H9 (cell line): Measurements from ENCODE around the gene CDX2. TPM values are rescaled to one million over a fixed set of nuclear protein-coding genes. Genes with fewer than 3 reads are reported as not detected.

Source experiments
- DNase-seq: peaks from one replicate; pipeline ENCODE4 v3.0.0-alpha.2; 2017
- H2AFZ ChIP-seq: one replicate; pipeline ENCODE4 v1.6.1; 2013; ENCODE audit warnings: mild to moderate bottlenecking, low read length, control low read depth, moderate library complexity
- H2AK5ac ChIP-seq: 2 replicates; pipeline ENCODE4 v1.6.1; 2013; ENCODE audit warnings: low read length, control low read depth, mixed read lengths; ENCODE audit not compliant: insufficient read length
- H2BK120ac ChIP-seq: one replicate; pipeline ENCODE4 v1.6.1; 2013; ENCODE audit warnings: low read depth, mild to moderate bottlenecking, low read length, control low read depth, inconsistent platforms; ENCODE audit not compliant: poor library complexity, severe bottlenecking
- H2BK12ac ChIP-seq: 2 replicates; pipeline ENCODE4 v1.6.1; 2013; ENCODE audit warnings: low read length, control low read depth, mixed read lengths, low read depth; ENCODE audit not compliant: insufficient read length
- H2BK15ac ChIP-seq: 2 replicates; pipeline ENCODE4 v1.6.1; 2013; ENCODE audit warnings: low read depth, low read length, control low read depth
- H2BK20ac ChIP-seq: one replicate; pipeline ENCODE4 v1.6.1; 2013; ENCODE audit warnings: low read depth, mild to moderate bottlenecking, low read length, control low read depth, inconsistent platforms; ENCODE audit not compliant: poor library complexity, severe bottlenecking
- H2BK5ac ChIP-seq: 2 replicates; pipeline ENCODE4 v1.6.1; 2013; ENCODE audit warnings: low read length, control low read depth, mixed read lengths; ENCODE audit not compliant: insufficient read length
- H3K14ac ChIP-seq: 2 replicates; pipeline ENCODE4 v1.6.1; 2013; ENCODE audit warnings: low read length, control low read depth; ENCODE audit not compliant: insufficient read depth
- H3K18ac ChIP-seq: 2 replicates; pipeline ENCODE4 v1.6.1; 2013; ENCODE audit warnings: low read depth, mild to moderate bottlenecking, mixed read lengths, low read length, control low read depth; ENCODE audit not compliant: insufficient read length
- H3K23ac ChIP-seq: 2 replicates; pipeline ENCODE4 v1.6.1; 2013; ENCODE audit warnings: low read length, control low read depth, mixed read lengths, low read depth; ENCODE audit not compliant: insufficient read length
- H3K23me2 ChIP-seq: 2 replicates; pipeline ENCODE4 v1.6.1; 2013; ENCODE audit warnings: low read depth, mild to moderate bottlenecking, mixed read lengths, low read length, control low read depth; ENCODE audit not compliant: insufficient read length, poor library complexity, severe bottlenecking
- H3K27ac ChIP-seq: 2 replicates; pipeline ENCODE4 v1.5.1; 2013; ENCODE audit warnings: low read length, control low read depth, mixed read lengths, low read depth; ENCODE audit not compliant: insufficient read length
- H3K27me3 ChIP-seq: 2 replicates; pipeline ENCODE4 v1.6.1; 2013; ENCODE audit warnings: low read length, control low read depth, inconsistent platforms; ENCODE audit not compliant: insufficient read depth
- H3K4ac ChIP-seq: 2 replicates; pipeline ENCODE4 v1.6.1; 2013; ENCODE audit warnings: low read depth, mild to moderate bottlenecking, control low read depth, inconsistent platforms, low read length, moderate library complexity
- H3K4me1 ChIP-seq: 2 replicates; pipeline ENCODE4 v1.6.1; 2013; ENCODE audit warnings: low read length, control low read depth, inconsistent platforms; ENCODE audit not compliant: insufficient read depth
- H3K4me2 ChIP-seq: 2 replicates; pipeline ENCODE4 v1.6.1; 2013; ENCODE audit warnings: low read length, control low read depth, mixed read lengths; ENCODE audit not compliant: insufficient read length, insufficient read depth
- H3K56ac ChIP-seq: 2 replicates; pipeline ENCODE4 v1.6.1; 2013; ENCODE audit warnings: low read depth, mild to moderate bottlenecking, mixed read lengths, low read length, control low read depth; ENCODE audit not compliant: insufficient read length
- H3K79me1 ChIP-seq: 2 replicates; pipeline ENCODE4 v1.6.1; 2013; ENCODE audit warnings: low read depth, mild to moderate bottlenecking, moderate library complexity, low read length, control low read depth, inconsistent platforms; ENCODE audit not compliant: insufficient read depth, poor library complexity, severe bottlenecking
- H3K79me2 ChIP-seq: 2 replicates; pipeline ENCODE4 v1.6.1; 2013; ENCODE audit warnings: low read length, control low read depth, inconsistent platforms; ENCODE audit not compliant: insufficient read depth
- H3K9ac ChIP-seq: 2 replicates; pipeline ENCODE4 v1.6.1; 2013; ENCODE audit warnings: low read length, control low read depth, mixed read lengths; ENCODE audit not compliant: insufficient read length; ENCODE audit errors: extremely low read depth
- H3K9me3 ChIP-seq: one replicate; pipeline ENCODE4 v1.6.1; 2013; ENCODE audit warnings: low read depth, low read length, inconsistent platforms; ENCODE audit not compliant: control insufficient read depth
- H3T11ph ChIP-seq: one replicate; pipeline ENCODE4 v1.6.1; 2013; ENCODE audit warnings: mild to moderate bottlenecking, low read length, control low read depth, inconsistent platforms
- H4K20me1 ChIP-seq: one replicate; pipeline ENCODE4 v1.6.1; 2013; ENCODE audit not compliant: control insufficient read depth, insufficient read length, insufficient read depth
- H4K5ac ChIP-seq: 2 replicates; pipeline ENCODE4 v1.6.1; 2013; ENCODE audit warnings: low read depth, mild to moderate bottlenecking, mixed read lengths, low read length, control low read depth; ENCODE audit not compliant: insufficient read length
- H4K8ac ChIP-seq: replicated peaks from 2 replicates; pipeline ENCODE4 v1.6.1; 2013; ENCODE audit warnings: low read length, control low read depth, mixed read lengths, low read depth; ENCODE audit not compliant: insufficient read length
- H4K91ac ChIP-seq: 2 replicates; pipeline ENCODE4 v1.6.1; 2013; ENCODE audit warnings: low read depth, mild to moderate bottlenecking, moderate library complexity, mixed read lengths, low read length, control low read depth; ENCODE audit not compliant: insufficient read length
- H3K27ac Mint-ChIP-seq, 3 experiments: 2 replicates in 2 of 3; 3 replicates in 1 of 3; pipeline ENCODE4 v1.8.0; 2020 to 2021; ENCODE audit warnings: mixed read lengths in 3 of 3, mild to moderate bottlenecking in 1 of 3, moderate library complexity in 1 of 3
- H3K27me3 Mint-ChIP-seq: 2 replicates; pipeline ENCODE4 v1.8.0; 2021; ENCODE audit warnings: low read depth, mild to moderate bottlenecking, moderate library complexity, mixed read lengths
- H3K36me3 Mint-ChIP-seq, 3 experiments: 2 replicates in 2 of 3; 3 replicates in 1 of 3; pipeline ENCODE4 v1.8.0; 2020 to 2021; ENCODE audit warnings: low read depth in 3 of 3, mixed read lengths in 3 of 3; ENCODE audit not compliant: insufficient read depth in 1 of 3
- H3K4me1 Mint-ChIP-seq, 2 experiments: 2 replicates each; pipeline ENCODE4 v1.8.0; 2020; ENCODE audit warnings: mixed read lengths in 2 of 2
- H3K4me3 Mint-ChIP-seq, 2 experiments: 2 replicates in 1 of 2; 3 replicates in 1 of 2; pipeline ENCODE4 v1.8.0; 2020 to 2021; ENCODE audit warnings: mild to moderate bottlenecking in 2 of 2, mixed read lengths in 2 of 2, moderate library complexity in 1 of 2
- H3K9me3 Mint-ChIP-seq, 2 experiments: 2 replicates in 1 of 2; 3 replicates in 1 of 2; pipeline ENCODE4 v1.8.0; 2020; ENCODE audit warnings: mild to moderate bottlenecking in 2 of 2, mixed read lengths in 2 of 2, moderate library complexity in 1 of 2
- CTCF ChIP-seq: fragments of 200-600 bp; sonication (generic); conservative IDR thresholded peaks from 3 replicates; pipeline ENCODE4 v1.8.0; 2021; ENCODE audit warnings: antibody characterized with exemption, mild to moderate bottlenecking
- WGBS: extraction: QIAGEN DNeasy Blood & Tissue Kit; methylation state at CpG from one replicate; pipeline ENCODE4 v1.1.7; 2013; ENCODE audit warnings: missing lambda C conversion rate, low lambda C conversion rate, mixed read lengths; ENCODE audit not compliant: insufficient read length; ENCODE audit errors: extremely low coverage; 5-methylcytosine and 5-hydroxymethylcytosine counted together
- total RNA-seq: library from RNA; stranded (reverse); gene quantifications from 2 replicates; pipeline ENCODE4 v1.2.1, GENCODE V29; 2021

Gene CDX2
- total RNA-seq, 1 experiment from 2014 or later: not detected

DNA sequence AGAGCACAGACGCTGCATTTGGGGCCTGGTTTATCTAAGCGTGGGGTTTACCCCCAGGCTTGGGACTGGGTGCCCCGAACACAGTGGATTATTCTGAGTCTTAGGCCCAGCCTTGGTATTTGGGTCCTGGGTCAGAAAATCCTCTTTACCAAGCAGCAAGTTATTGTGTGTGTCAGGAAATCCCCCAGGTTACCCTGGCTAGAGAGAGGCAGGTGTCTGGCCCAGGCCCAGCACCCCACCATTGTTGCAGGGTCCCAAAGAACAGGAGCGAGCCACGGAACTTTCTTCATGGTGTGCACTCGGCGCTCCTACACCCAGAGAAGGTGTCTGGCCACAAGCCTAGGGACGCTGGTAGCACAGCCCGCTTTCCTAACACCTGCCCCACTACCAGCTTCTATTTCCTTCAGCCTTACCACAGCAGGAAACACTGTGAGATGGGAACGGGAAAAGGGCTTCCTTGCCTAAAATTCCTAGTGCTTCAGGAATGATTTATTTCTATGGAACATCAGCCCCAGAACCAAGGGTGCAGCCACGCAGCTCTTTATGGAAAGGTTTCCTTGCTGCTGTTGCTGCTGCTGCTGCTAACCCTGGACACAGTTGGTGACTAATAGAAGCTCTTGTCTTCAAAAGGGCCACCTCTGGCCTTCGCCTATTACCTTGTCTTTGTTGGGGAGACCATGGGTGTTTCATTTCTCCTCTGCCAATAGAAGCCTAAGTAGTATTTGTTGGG is 7.4 kb upstream of the CDX2 start:
- DNase-seq: peak; percentile 27
- Histone ChIP-seq H2AK5ac (no peak overlapping the region), H3T11ph (no peak overlapping the region), H3K79me1 (no peaks in the 10 kb centered on the region), H3K4ac (no peak overlapping the region), H3K9ac (no peak overlapping the region), H2AFZ (no peak overlapping the region), H3K27ac (no peak overlapping the region), H3K14ac (no peak overlapping the region), H3K4me1 (peaks cover 3% of the 10 kb centered on the region; the same call in 1 of the 2 replicates), H4K20me1 (peaks cover 2% of the 10 kb centered on the region), H3K9me3 (no peaks in the 10 kb centered on the region), H2BK120ac (no peak overlapping the region), H3K18ac (no peak overlapping the region), H2BK15ac (no peak overlapping the region), H3K56ac (no peak overlapping the region), H3K4me2 (no peak overlapping the region), H3K23ac (no peak overlapping the region), H2BK20ac (no peak overlapping the region), H4K8ac (no peak overlapping the region), H2BK5ac (no peak overlapping the region), H3K27me3 (peaks cover 99% of the 10 kb centered on the region), H4K5ac (no peak overlapping the region), H3K79me2 (no peaks in the 10 kb centered on the region), H3K23me2 (no peaks in the 10 kb centered on the region), H4K91ac (no peak overlapping the region), H2BK12ac (no peak overlapping the region)
- no peaks in the 10 kb centered on the region; a peak in 1 of 7 replicates for H3K36me3 Mint-ChIP-seq
- WGBS: no CpG with 5 or more reads among the region's 12 CpGs
- peaks cover 100% of the 10 kb centered on the region for H3K27me3 Mint-ChIP-seq
- H3K4me1 Mint-ChIP-seq: peaks cover 12 to 24% of the 10 kb centered on the region in 2 experiments
- no peak overlapping the region for H3K4me3 Mint-ChIP-seq
- TF ChIP-seq CTCF: no peak
- H3K9me3 Mint-ChIP-seq: peaks cover 7 to 24% of the 10 kb centered on the region in 2 experiments
- H3K27ac Mint-ChIP-seq: no peak overlapping the region
